Panc1 (cell line): ENCODE data around the gene DIAPH2.

Experiments used
- POLR2AphosphoS5 ChIP-seq: IDR thresholded peaks from 2 replicates; pipeline ENCODE4 v1.6.1; 2012; ENCODE audit warnings: mild to moderate bottlenecking, low read depth, low read length, moderate library complexity
- REST ChIP-seq, 2 experiments: IDR thresholded peaks; 2 replicates each; pipeline ENCODE4 v1.6.1; 2011 to 2012; ENCODE audit warnings: low read depth in 2 of 2, control low read depth in 1 of 2, low read length in 1 of 2, mild to moderate bottlenecking in 1 of 2, moderate library complexity in 1 of 2; ENCODE audit not compliant: insufficient read depth in 1 of 2
- TCF7L2 ChIP-seq: IDR thresholded peaks from 2 replicates; pipeline ENCODE4 v1.6.1; 2011; ENCODE audit warnings: mild to moderate bottlenecking, low read depth, low read length, inconsistent platforms
- TF ChIP-seq, protein P1 (sequence below): fragments of 450-650 bp; IDR thresholded peaks from 2 replicates; pipeline ENCODE4 v1.5.1; 2017; ENCODE audit warnings: mild to moderate bottlenecking

- TF ChIP-seq, protein P1, sequence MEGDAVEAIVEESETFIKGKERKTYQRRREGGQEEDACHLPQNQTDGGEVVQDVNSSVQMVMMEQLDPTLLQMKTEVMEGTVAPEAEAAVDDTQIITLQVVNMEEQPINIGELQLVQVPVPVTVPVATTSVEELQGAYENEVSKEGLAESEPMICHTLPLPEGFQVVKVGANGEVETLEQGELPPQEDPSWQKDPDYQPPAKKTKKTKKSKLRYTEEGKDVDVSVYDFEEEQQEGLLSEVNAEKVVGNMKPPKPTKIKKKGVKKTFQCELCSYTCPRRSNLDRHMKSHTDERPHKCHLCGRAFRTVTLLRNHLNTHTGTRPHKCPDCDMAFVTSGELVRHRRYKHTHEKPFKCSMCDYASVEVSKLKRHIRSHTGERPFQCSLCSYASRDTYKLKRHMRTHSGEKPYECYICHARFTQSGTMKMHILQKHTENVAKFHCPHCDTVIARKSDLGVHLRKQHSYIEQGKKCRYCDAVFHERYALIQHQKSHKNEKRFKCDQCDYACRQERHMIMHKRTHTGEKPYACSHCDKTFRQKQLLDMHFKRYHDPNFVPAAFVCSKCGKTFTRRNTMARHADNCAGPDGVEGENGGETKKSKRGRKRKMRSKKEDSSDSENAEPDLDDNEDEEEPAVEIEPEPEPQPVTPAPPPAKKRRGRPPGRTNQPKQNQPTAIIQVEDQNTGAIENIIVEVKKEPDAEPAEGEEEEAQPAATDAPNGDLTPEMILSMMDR = no peak
- no peak for TF ChIP-seq POLR2AphosphoS5
- no peak for TF ChIP-seq REST (IDR thresholded peaks at IDR 0.05; ENCODE audit: insufficient read depth in 1 of 2, low read depth in 2 of 2, low read length in 1 of 2)
- no peak for TF ChIP-seq TCF7L2
Observed at GRCh38 chrX:97547877-97548578, 863.4 kb downstream of the DIAPH2 start.
